Activated T-cell treated with anti-CD3 and anti-CD28 coated beads, Interleukin-2, amount 50 U/mL, for 72 hours (primary cell): ENCODE results near the gene DESI1. TPM values are rescaled to one million over a fixed set of nuclear protein-coding genes. Genes with fewer than 3 reads are reported as not detected.
"Not testable (repeated sequence)": the region's sequence is repeated elsewhere in the genome, so short reads cannot be mapped to it uniquely, and the experiment has no call there.

Source experiments
- ATAC-seq, 2 donors: fragments of 150-1000 bp; cut with Tn5 transposase; replicated peaks in 1 of 2; 2 replicates each; pipeline ENCODE4 v1.10.0; 2021; ENCODE audit warnings: moderate library complexity in 2 of 2, mild to moderate bottlenecking in 1 of 2
- DNase-seq, 2 donors: peaks; one replicate each; pipeline ENCODE4 v3.0.0; 2021 to 2022; ENCODE audit warnings: mixed read lengths in 1 of 2
- H3K27ac Mint-ChIP-seq: one replicate; pipeline ENCODE4 v1.8.0; 2022; ENCODE audit warnings: mild to moderate bottlenecking, moderate library complexity, mixed read lengths
- H3K27me3 Mint-ChIP-seq: one replicate; pipeline ENCODE4 v1.8.0; 2022; ENCODE audit warnings: low read depth, mixed read lengths
- H3K36me3 Mint-ChIP-seq, 2 donors: one replicate each; pipeline ENCODE4 v1.8.0; 2022; ENCODE audit warnings: mixed read lengths in 2 of 2, mild to moderate bottlenecking in 1 of 2; ENCODE audit not compliant: insufficient read depth in 2 of 2
- H3K4me1 Mint-ChIP-seq: one replicate; pipeline ENCODE4 v1.8.0; 2022; ENCODE audit warnings: low read depth, mixed read lengths
- H3K4me3 Mint-ChIP-seq, 2 donors: one replicate each; pipeline ENCODE4 v1.8.0; 2022; ENCODE audit warnings: mild to moderate bottlenecking in 2 of 2, mixed read lengths in 2 of 2, moderate library complexity in 2 of 2
- H3K9me3 Mint-ChIP-seq, 2 donors: one replicate each; pipeline ENCODE4 v1.8.0; 2022; ENCODE audit warnings: mixed read lengths in 2 of 2
- total RNA-seq, 2 donors: library from RNA; stranded (reverse); gene quantifications; one replicate each; pipeline ENCODE4 v1.2.3, GENCODE V29; 2022

The DESI1 gene
- total RNA-seq, 2 donors from 2014 or later = 52.6 to 65.7 TPM

DNA sequence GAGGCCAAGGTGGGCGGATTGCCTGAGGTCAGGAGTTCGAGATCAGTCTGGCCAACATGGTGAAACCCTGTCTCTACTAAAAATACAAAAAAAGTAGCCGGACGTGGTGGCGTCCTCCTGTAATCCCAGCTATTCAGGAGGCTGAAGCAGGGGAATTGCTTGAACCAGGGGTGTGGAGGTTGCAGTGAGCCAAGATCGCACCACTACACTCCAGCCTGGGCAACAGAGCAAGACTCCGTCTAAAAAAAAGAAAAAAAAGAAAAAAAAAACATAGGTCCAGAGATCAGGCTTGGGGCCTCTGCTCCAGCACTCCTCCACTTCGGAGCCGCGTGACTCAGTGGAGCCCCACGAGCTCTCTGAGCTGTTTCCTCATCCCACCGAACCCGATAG lies 62.6 kb downstream of the DESI1 start:
- not testable (repeated sequence) for H3K36me3 Mint-ChIP-seq, DNase-seq, H3K4me1 Mint-ChIP-seq, H3K27ac Mint-ChIP-seq, H3K4me3 Mint-ChIP-seq, ATAC-seq, H3K9me3 Mint-ChIP-seq
- peaks cover 43% of the 10 kb centered on the region for H3K27me3 Mint-ChIP-seq

DNA sequence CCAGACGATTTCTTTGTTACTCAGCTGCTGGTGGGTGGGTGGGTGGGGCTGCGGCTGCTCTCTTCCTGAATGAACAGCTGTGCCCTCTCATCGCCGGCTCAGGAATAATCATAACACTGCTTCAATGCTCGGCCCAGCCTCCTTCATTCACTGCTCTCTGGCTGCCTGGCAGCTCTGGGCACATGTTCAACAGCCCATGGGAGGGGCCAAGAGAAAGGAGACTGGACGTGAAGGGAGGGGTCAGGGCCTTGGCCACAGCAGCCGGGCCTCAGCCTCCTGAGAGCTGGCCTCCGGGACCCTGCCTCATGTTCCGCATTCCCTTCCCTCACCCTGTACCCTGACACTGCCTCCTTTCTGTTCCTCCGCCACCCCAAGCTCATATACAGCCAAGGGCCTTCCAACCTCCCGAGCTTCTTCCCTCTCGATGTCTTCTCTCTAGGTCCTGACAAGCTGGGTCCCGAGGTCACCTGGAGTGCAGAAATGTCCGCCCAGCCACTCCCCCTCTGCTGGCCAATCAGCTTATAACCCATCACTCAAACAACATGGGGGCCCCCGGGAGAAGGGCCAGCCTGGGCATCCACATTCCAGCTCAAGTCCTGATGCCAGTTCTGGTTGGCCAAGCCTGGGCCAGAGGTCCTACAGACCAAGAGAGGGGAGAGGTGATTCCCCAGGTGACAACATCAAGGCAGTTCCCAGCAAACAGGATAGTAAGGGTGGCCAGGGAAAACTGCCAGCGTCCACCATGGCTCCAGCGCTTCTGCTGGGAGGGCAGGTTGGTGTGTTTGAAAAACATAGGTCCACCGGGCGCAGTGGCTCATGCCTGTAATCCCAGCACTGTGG lies 63.2 kb downstream of the DESI1 start:
- H3K27me3 Mint-ChIP-seq = peaks cover 40% of the 10 kb centered on the region
- peak; percentile 78 to 82 for ATAC-seq

DNA sequence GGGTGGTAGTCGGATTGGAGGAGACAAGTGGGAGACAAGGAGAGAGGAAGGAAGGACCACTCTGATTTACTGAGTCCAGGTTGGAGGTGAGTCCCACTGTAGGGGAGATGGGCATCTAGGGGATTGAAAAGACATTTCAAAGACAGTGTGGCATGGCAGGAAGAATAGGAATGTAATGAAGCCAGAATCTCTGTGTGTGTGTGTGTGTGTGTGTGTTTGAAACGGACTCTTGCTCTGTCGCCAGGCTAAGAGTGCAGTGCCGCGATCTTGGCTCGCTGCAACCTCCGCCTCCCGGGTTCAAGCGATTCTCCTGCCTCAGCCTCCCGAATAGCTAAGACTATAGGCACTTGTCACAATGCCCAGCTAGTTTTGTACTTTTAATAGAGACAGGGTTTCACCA lies 64.3 kb downstream of the DESI1 start:
- Mint-ChIP-seq H3K36me3 (no peaks in the 10 kb centered on the region), H3K9me3 (no peaks in the 10 kb centered on the region), H3K27ac (no peak overlapping the region), H3K4me3 (no peak overlapping the region), H3K4me1 (no peaks in the 10 kb centered on the region), H3K27me3 (peaks cover 29% of the 10 kb centered on the region)
- ATAC-seq (no peak), DNase-seq (no peak)

More for the DNA sequence above, 63.2 kb downstream of the DESI1 start:
- DNase-seq = peak; percentile 21
- Mint-ChIP-seq H3K9me3 (no peaks in the 10 kb centered on the region), H3K4me1 (no peaks in the 10 kb centered on the region), H3K4me3 (peak overlapping the region in 1 of 2 donors; percentile 34), H3K36me3 (no peaks in the 10 kb centered on the region), H3K27ac (no peak overlapping the region)

DNA sequence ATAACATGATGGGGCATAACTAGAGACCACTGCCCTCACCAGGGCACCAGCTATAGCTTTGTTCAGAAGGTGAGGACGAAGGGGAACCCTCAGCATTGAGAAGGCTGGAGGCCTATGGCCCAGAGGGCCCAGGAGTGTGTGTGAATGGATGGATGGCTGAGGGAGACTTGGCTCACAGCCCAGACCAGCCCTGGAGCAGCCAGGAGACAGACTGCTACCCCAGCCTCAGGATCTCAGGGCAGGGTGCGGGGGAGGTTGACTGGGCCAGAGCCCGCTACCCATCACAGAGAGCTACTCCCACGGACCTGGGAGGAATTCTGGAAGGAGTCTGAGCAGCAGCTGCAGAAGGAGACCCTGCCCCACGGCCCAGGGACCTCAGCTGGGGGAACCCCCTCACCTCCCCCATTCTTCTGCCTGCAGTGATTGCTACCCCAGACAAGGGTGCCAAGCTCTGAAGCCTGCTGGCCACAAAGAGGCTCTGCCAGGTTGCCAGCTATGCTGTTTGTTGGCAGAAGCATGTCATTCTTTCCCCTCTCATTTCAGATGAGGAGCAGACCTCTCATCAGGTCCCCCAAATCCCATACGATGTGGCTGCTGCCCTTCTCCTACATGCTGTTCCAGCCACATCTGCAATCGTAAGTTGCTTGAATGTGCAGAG lies 65.4 kb downstream of the DESI1 start:
- DNase-seq (no peak), ATAC-seq (no peak)
- Mint-ChIP-seq H3K4me1 (no peaks in the 10 kb centered on the region), H3K27ac (no peak overlapping the region), H3K36me3 (no peaks in the 10 kb centered on the region), H3K4me3 (no peak overlapping the region), H3K9me3 (no peaks in the 10 kb centered on the region), H3K27me3 (peaks cover 20% of the 10 kb centered on the region)

DNA sequence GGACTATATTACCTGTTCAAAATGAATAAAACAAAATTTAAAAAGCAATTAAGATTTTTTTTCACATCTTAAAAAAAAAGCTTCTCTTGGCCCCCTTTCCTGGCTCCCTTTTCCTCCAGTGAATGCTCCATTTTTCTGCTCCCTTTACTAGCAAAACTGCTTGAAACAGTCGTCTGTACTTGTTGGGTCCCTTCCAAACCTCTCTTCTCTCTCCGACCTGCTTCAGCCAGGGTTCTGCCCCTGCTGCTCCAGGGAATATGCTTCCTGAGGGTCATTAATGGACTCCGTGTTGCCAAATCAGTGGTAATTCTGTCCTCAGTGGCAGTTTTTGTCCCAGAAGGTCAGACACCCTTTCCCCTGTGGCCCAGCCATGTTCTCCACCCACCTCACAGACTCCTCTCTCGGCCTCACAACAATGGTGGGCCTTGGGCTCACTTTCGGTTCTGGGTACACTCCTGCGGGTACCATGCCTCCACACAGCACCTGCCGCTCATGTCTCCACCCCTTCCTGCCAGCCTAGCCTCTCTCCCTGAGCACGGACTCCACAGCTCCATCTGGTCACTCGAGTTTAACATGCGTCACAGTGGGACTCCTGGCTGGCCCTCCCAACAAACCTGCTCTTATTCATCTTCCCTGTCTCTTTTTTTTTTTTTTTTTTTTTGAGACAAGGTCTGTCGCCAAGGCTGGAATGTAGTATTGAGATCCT lies 68.8 kb downstream of the DESI1 start:
- Mint-ChIP-seq H3K9me3 (no peaks in the 10 kb centered on the region), H3K36me3 (no peaks in the 10 kb centered on the region), H3K27me3 (peaks cover 10% of the 10 kb centered on the region), H3K4me1 (no peaks in the 10 kb centered on the region), H3K27ac (no peak overlapping the region), H3K4me3 (no peak overlapping the region)
- DNase-seq = no peak
- ATAC-seq = no peak

DNA sequence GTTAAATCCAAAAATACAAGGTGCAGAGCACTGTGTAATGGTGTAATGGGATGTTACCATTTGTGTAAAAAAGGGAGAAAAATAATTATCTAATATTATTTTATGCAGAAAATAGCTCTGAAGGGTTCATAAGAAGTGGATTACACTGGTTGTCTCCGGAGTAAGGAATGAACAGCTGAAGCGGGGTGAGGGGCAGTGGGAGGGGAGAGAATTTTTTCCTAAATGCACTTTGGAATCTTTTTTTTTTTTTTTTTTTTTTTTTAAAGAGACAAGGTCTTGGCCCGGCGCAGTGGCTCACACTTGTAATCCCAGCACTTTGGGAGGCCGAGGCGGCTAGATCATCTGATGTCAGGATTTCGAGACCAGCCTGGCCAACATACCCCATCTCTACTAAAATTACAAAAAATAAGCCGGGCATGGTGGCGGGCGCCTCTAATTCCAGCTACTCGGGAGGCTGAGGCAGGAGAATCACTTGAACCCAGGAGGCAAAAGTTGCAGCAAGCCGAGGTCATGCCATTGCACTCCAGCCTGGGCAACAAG lies 69.8 kb downstream of the DESI1 start:
- no peak for ATAC-seq
- no peak for DNase-seq
- Mint-ChIP-seq H3K4me1 (no peaks in the 10 kb centered on the region), H3K27me3 (peaks cover under 1% of the 10 kb centered on the region), H3K27ac (no peak overlapping the region), H3K9me3 (no peaks in the 10 kb centered on the region), H3K36me3 (no peaks in the 10 kb centered on the region), H3K4me3 (no peak overlapping the region)

DNA sequence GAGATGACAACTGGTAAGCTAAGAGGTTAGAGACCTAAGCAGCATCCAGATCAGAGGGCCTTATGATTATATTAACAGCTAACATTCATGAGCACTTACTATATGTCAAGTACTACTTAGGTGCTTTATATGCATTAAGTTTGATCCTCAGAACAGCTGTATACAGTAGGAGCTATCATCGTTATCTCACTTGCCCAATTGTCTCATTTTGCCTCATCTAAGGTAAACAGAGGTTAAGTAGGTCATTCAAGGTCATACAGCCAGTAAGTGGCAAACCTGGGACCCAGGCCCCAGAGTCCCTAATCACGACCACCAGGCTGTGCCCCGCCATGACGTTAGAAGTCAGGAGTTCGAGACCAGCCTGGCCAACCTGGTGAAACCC lies 72.0 kb downstream of the DESI1 start:
- Mint-ChIP-seq H3K36me3 (peaks cover 1% of the 10 kb centered on the region in 2 donors), H3K9me3 (no peaks in the 10 kb centered on the region), H3K4me3 (no peak overlapping the region), H3K27me3 (no peaks in the 10 kb centered on the region), H3K27ac (no peak overlapping the region), H3K4me1 (peaks cover 13% of the 10 kb centered on the region)
- ATAC-seq (no peak), DNase-seq (no peak)

Other genes with a start within 250 kb of the DESI1 start
- 1 to 10 TPM; 1.5 to 2.0 TPM for gene TEF, start 239.1 kb downstream of the DESI1 start, total RNA-seq
- 10 to 100 TPM; 32.5 TPM for gene TOB2, start 174.2 kb downstream of the DESI1 start, total RNA-seq
- 10 to 100 TPM; 69.2 to 77.4 TPM for gene PHF5A, start 152.4 kb downstream of the DESI1 start, total RNA-seq
- 10 to 100 TPM; 73.3 to 74.9 TPM for gene ACO2, start 151.9 kb downstream of the DESI1 start, total RNA-seq
- 10 to 100 TPM; 11.6 to 15.6 TPM for gene POLR3H, start 76.6 kb downstream of the DESI1 start, total RNA-seq
- gene CSDC2, start 60.0 kb downstream of the DESI1 start, total RNA-seq = not detected
- gene PMM1, start 31.2 kb downstream of the DESI1 start, total RNA-seq = 10 to 100 TPM; 84.3 to 86.2 TPM
- gene XRCC6, start 252 bp upstream of the DESI1 start, total RNA-seq = 100 to 1,000 TPM; 271 to 315 TPM
- gene SNU13, start 67.8 kb upstream of the DESI1 start, total RNA-seq = 100 to 1,000 TPM; 187 to 210 TPM
- gene MEI1, start 78.5 kb upstream of the DESI1 start, total RNA-seq = 10 to 100 TPM; 72.3 to 73.0 TPM
- 10 to 100 TPM; 18.9 to 23.1 TPM for gene CCDC134, start 179.6 kb upstream of the DESI1 start, total RNA-seq
- 100 to 1,000 TPM; 127 to 131 TPM for gene SREBF2, start 212.1 kb upstream of the DESI1 start, total RNA-seq